CD14-positive monocyte (primary cell): ENCODE measurements around the gene MEF2D. TPM values are rescaled to one million over a fixed set of nuclear protein-coding genes. Genes with fewer than 3 reads are reported as not detected.
A peak's percentile ranks its signal among the peaks of the same experiment; 100 is the strongest.

Experiments
- DNase-seq, 3 donors: peaks; one replicate each; pipeline ENCODE4 v3.0.0-alpha.2; 2011 to 2022
- H2AFZ ChIP-seq: 2 replicates; pipeline ENCODE4 v1.6.0; 2012; ENCODE audit warnings: mild to moderate bottlenecking, low read depth, low read length, inconsistent platforms; ENCODE audit not compliant: insufficient read depth, poor library complexity, severe bottlenecking
- H3K27ac ChIP-seq, 2 donors: 1 replicate in 1 of 2; 2 replicates in 1 of 2; pipeline ENCODE4 v1.5.1; 2012 to 2013; ENCODE audit warnings: low read length in 2 of 2, control low read depth in 1 of 2, inconsistent platforms in 1 of 2, low read depth in 1 of 2, mild to moderate bottlenecking in 1 of 2
- H3K27me3 ChIP-seq, 2 donors: one replicate each; pipeline versions ENCODE4 v1.6.0 to v1.6.1; 2011 to 2013; ENCODE audit warnings: low read length in 2 of 2; ENCODE audit not compliant: control insufficient read depth in 2 of 2, insufficient read depth in 2 of 2
- H3K36me3 ChIP-seq, 2 donors: replicated peaks in 1 of 2; 1 replicate in 1 of 2; 2 replicates in 1 of 2; pipeline versions ENCODE4 v1.5.1 to v1.6.1; 2012 to 2013; ENCODE audit warnings: low read length in 2 of 2, control low read depth in 1 of 2, inconsistent platforms in 1 of 2, mild to moderate bottlenecking in 1 of 2; ENCODE audit not compliant: insufficient read depth in 2 of 2, control insufficient read depth in 1 of 2
- H3K4me1 ChIP-seq, 2 donors: 1 replicate in 1 of 2; 2 replicates in 1 of 2; pipeline versions ENCODE4 v1.5.1 to v1.6.1; 2012 to 2013; ENCODE audit warnings: low read length in 2 of 2, control low read depth in 1 of 2, inconsistent platforms in 1 of 2, mild to moderate bottlenecking in 1 of 2, moderate library complexity in 1 of 2; ENCODE audit not compliant: insufficient read depth in 2 of 2, control insufficient read depth in 1 of 2
- H3K4me2 ChIP-seq: replicated peaks from 2 replicates; pipeline ENCODE3; 2012; ENCODE audit warnings: low read length, moderate library complexity, mild to moderate bottlenecking; ENCODE audit not compliant: poor library complexity, severe bottlenecking; ENCODE audit errors: extremely low read depth
- H3K4me3 ChIP-seq, 3 experiments: fragments of 200-600 bp in 1 of 3; sonication (generic) in 1 of 3; replicated peaks in 1 of 3; 1 replicate in 2 of 3; 2 replicates in 1 of 3; pipeline ENCODE4 v1.5.1; 2011 to 2013; ENCODE audit warnings: low read length in 3 of 3, mild to moderate bottlenecking in 3 of 3, control low read depth in 2 of 3, low read depth in 2 of 3, inconsistent platforms in 1 of 3, moderate library complexity in 1 of 3
- H3K79me2 ChIP-seq: 2 replicates; pipeline ENCODE4 v1.6.0; 2012; ENCODE audit warnings: mild to moderate bottlenecking, control low read depth, inconsistent platforms, low read length, moderate library complexity; ENCODE audit not compliant: insufficient read depth
- H3K9ac ChIP-seq: 2 replicates; pipeline ENCODE4 v1.6.0; 2017; ENCODE audit warnings: low read length, mild to moderate bottlenecking; ENCODE audit not compliant: insufficient read depth, poor library complexity, severe bottlenecking
- H3K9me3 ChIP-seq, 2 donors: replicated peaks in 1 of 2; 1 replicate in 1 of 2; 2 replicates in 1 of 2; pipeline versions ENCODE4 v1.5.1 to v1.6.1; 2012 to 2013; ENCODE audit warnings: low read length in 2 of 2, control low read depth in 1 of 2; ENCODE audit not compliant: control insufficient read depth in 1 of 2, insufficient read depth in 1 of 2
- H4K20me1 ChIP-seq: 2 replicates; pipeline ENCODE4 v1.6.0; 2012; ENCODE audit warnings: mild to moderate bottlenecking, low read length, control low read depth, moderate library complexity; ENCODE audit not compliant: insufficient read depth
- H3K27ac Mint-ChIP-seq, 7 donors: one replicate each; pipeline ENCODE4 v1.8.0; 2020; ENCODE audit warnings: mild to moderate bottlenecking in 7 of 7, mixed read lengths in 7 of 7, moderate library complexity in 6 of 7, inconsistent platforms in 2 of 7
- H3K27me3 Mint-ChIP-seq, 3 donors: one replicate each; pipeline ENCODE4 v1.8.0; 2021 to 2022; ENCODE audit warnings: low read depth in 3 of 3, mild to moderate bottlenecking in 3 of 3, mixed read lengths in 3 of 3, moderate library complexity in 3 of 3, inconsistent platforms in 1 of 3
- H3K36me3 Mint-ChIP-seq, 2 donors: one replicate each; pipeline ENCODE4 v1.8.0; 2020; ENCODE audit warnings: mixed read lengths in 2 of 2, inconsistent platforms in 1 of 2, mild to moderate bottlenecking in 1 of 2
- H3K4me1 Mint-ChIP-seq: one replicate; pipeline ENCODE4 v1.8.0; 2020; ENCODE audit warnings: mild to moderate bottlenecking, mixed read lengths
- H3K4me3 Mint-ChIP-seq, 2 donors: one replicate each; pipeline ENCODE4 v1.8.0; 2020; ENCODE audit warnings: mild to moderate bottlenecking in 2 of 2, mixed read lengths in 2 of 2, moderate library complexity in 1 of 2
- H3K9me3 Mint-ChIP-seq, 7 donors: one replicate each; pipeline ENCODE4 v1.8.0; 2020 to 2022; ENCODE audit warnings: mixed read lengths in 7 of 7, mild to moderate bottlenecking in 6 of 7, moderate library complexity in 6 of 7, inconsistent platforms in 2 of 7
- WGBS: methylation state at CpG from one replicate; pipeline ENCODE4 v1.1.5; 2013; ENCODE audit warnings: missing lambda C conversion rate; ENCODE audit not compliant: insufficient coverage; 5-methylcytosine and 5-hydroxymethylcytosine counted together
- intact Hi-C, 2 donors: fragments of 100-400 bp; cut with micrococcal nuclease; formaldehyde crosslinking; loops; one replicate each; pipeline versions ENCODE4 v1.15.0 to v1.15.1; 2023
- polyA plus RNA-seq, 3 donors: library from polyadenylated mRNA; depleted of rRNA in 1 of 3; unstranded in 2 of 3; stranded (reverse) in 1 of 3; fragments of 300-500 nt in 2 of 3; fragments of >200 nt in 1 of 3; fragmentation: Illumina TruSeq in 2 of 3; gene quantifications; 1 replicate in 2 of 3; 2 replicates in 1 of 3; pipeline ENCODE4 v1.2.3, GENCODE V29; 2012 to 2021
- TF ChIP-seq, protein P1 (sequence below): fragments of 200-600 bp; IDR thresholded peaks from one replicate; pipeline ENCODE4 v1.8.0; 2022; ENCODE audit warnings: antibody characterized with exemption, mild to moderate bottlenecking

MEF2D gene
- polyA plus RNA-seq, 3 donors, result 4.5 to 66.4 (median 8.0) TPM

DNA sequence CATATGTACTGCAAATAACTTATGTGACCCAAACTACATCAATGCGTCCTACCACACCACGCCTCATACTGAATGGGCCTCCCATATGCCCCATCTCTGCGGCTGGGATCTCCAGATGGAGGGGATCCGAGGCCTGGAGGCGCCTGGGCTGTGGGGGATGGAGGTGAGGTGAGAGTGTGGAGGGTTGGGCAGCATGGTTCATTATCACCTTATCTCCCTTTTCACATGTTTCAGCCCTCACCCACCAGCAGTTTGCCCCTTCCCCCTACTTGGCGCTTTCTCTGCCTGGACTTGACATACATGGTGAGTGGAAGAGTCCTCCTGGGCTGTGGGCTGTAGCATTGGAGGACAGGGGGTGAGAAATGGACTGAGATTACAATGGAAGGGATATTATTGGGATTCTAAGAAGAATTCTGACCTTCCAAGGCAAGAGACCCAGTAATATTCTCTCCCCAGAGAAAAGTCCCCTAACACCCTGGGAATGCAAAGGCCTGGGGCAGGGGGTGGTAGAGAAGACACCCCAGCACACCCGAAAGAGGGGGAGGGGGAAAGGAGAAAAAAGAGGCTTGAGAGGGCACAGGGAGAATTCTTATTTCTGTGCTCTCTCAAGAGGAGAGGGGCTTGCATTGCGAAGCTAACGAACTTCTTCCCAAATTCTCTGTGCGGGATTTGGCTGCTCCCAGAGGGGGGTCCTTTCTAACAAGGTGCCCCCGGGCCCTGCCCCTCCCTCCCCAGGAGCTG, 61.4 kb downstream of the MEF2D start:
- 7% methylated on average over 3 of the region's 11 CpGs for WGBS
- TF ChIP-seq, protein P1, sequence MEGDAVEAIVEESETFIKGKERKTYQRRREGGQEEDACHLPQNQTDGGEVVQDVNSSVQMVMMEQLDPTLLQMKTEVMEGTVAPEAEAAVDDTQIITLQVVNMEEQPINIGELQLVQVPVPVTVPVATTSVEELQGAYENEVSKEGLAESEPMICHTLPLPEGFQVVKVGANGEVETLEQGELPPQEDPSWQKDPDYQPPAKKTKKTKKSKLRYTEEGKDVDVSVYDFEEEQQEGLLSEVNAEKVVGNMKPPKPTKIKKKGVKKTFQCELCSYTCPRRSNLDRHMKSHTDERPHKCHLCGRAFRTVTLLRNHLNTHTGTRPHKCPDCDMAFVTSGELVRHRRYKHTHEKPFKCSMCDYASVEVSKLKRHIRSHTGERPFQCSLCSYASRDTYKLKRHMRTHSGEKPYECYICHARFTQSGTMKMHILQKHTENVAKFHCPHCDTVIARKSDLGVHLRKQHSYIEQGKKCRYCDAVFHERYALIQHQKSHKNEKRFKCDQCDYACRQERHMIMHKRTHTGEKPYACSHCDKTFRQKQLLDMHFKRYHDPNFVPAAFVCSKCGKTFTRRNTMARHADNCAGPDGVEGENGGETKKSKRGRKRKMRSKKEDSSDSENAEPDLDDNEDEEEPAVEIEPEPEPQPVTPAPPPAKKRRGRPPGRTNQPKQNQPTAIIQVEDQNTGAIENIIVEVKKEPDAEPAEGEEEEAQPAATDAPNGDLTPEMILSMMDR, result no peak
- Histone ChIP-seq H3K9ac (no peak overlapping the region), H2AFZ (no peak overlapping the region), H3K4me1 (peaks cover 15 to 16% of the 10 kb centered on the region in 2 donors), H3K79me2 (no peaks in the 10 kb centered on the region), H3K27me3 (peaks cover 88 to 97% of the 10 kb centered on the region in 2 donors), H3K27ac (no peak overlapping the region), H3K9me3 (peaks cover 3 to 54% of the 10 kb centered on the region in 2 donors), H3K4me3 (no peak overlapping the region), H3K4me2 (no peak overlapping the region), H4K20me1 (no peaks in the 10 kb centered on the region), H3K36me3 (no peaks in the 10 kb centered on the region)
- Mint-ChIP-seq H3K9me3 (peaks cover 0 to 21% (median 13%) of the 10 kb centered on the region in 7 donors), H3K27ac (no peak overlapping the region), H3K27me3 (peaks cover 96 to 99% (median 97%) of the 10 kb centered on the region in 3 donors), H3K4me1 (peaks cover 21% of the 10 kb centered on the region), H3K36me3 (peaks cover 5 to 13% of the 10 kb centered on the region in 2 donors), H3K4me3 (peak overlapping the region in 1 of 2 donors; percentile 83)
- intact Hi-C loops, result no loop called here
- no peak for DNase-seq

DNA sequence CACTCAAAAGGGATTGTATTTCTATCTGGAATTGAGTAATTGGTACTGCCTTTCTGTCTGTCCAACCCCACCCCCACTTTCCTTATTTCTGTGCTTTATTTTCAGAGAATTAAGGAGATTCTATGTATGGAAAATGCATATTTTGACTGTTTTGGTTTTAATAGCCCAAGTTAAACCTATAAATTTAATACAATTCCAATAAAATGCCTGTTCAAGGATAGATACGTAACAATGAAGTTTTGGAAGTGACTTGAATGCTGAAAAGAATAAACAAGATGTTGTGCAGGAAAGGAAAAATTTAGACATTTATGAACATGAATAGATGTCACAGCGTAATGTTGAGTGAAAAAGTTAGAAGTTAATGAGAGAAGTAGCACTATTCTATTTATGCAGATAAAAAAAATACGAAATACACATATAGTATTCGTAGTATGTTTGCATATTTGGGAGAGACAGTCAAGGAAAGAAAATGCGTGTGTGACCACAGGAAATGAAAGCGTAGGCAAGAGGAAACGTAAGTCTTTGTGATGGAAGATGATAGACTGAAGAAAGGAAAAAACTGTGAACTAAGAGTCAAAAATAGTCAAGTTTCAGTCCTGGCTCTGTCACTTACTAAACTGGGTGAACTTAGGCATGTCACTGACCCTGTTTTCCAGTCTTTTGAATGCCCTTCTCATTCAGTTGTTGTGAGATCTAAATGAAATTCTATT, 62.1 kb downstream of the MEF2D start:
- H3K79me2 ChIP-seq, result no peaks in the 10 kb centered on the region
- no peak overlapping the region for H3K4me2 ChIP-seq
- H3K9me3 Mint-ChIP-seq, result peaks cover 0 to 21% (median 13%) of the 10 kb centered on the region in 7 donors
- peaks cover 3 to 62% of the 10 kb centered on the region in 2 donors for H3K9me3 ChIP-seq
- H3K27ac ChIP-seq, result no peak overlapping the region
- no peak overlapping the region for H3K27ac Mint-ChIP-seq
- WGBS, result 0% methylated on average over 3 of the region's 7 CpGs
- H3K36me3 Mint-ChIP-seq, result peaks cover 5 to 13% of the 10 kb centered on the region in 2 donors
- H2AFZ ChIP-seq, result no peak overlapping the region
- peaks cover 91 to 97% of the 10 kb centered on the region in 2 donors for H3K27me3 ChIP-seq
- no peaks in the 10 kb centered on the region for H4K20me1 ChIP-seq
- no peaks in the 10 kb centered on the region for H3K36me3 ChIP-seq
- H3K9ac ChIP-seq, result no peak overlapping the region
- H3K4me3 ChIP-seq, result no peak overlapping the region
- no peak for DNase-seq
- intact Hi-C loops, result no loop called here
- peaks cover 21% of the 10 kb centered on the region for H3K4me1 Mint-ChIP-seq
- H3K4me1 ChIP-seq, result peaks cover 15 to 16% of the 10 kb centered on the region in 2 donors
- peaks cover 97 to 100% (median 97%) of the 10 kb centered on the region in 3 donors for H3K27me3 Mint-ChIP-seq
- TF ChIP-seq, protein P1, result no peak
- H3K4me3 Mint-ChIP-seq, result peak overlapping the region in 1 of 2 donors; percentile 83
